Endodermal cell (in vitro differentiated cells): ENCODE measurements around the gene ZNF574. TPM values are rescaled to one million over a fixed set of nuclear protein-coding genes. Genes with fewer than 3 reads are reported as not detected.
"Not testable (repeated sequence)": the region's sequence is repeated elsewhere in the genome, so short reads cannot be mapped to it uniquely, and the experiment has no call there.

ENCODE experiments used
- DNase-seq: peaks from one replicate; pipeline ENCODE4 v3.0.0-alpha.2; 2017
- H3K27ac ChIP-seq: 2 replicates; pipeline ENCODE4 v1.5.1; 2013; ENCODE audit warnings: mild to moderate bottlenecking, low read depth, low read length, moderate library complexity
- H3K27me3 ChIP-seq: 2 replicates; pipeline ENCODE4 v1.6.1; 2013; ENCODE audit warnings: mild to moderate bottlenecking, low read length, moderate library complexity; ENCODE audit not compliant: insufficient read depth, control insufficient read depth, poor library complexity, severe bottlenecking
- H3K36me3 ChIP-seq: 2 replicates; pipeline ENCODE4 v1.7.0; 2013; ENCODE audit warnings: mild to moderate bottlenecking, low read length, moderate library complexity; ENCODE audit not compliant: control insufficient read depth, insufficient read depth
- H3K4me1 ChIP-seq: one replicate; pipeline ENCODE4 v1.7.0; 2013; ENCODE audit warnings: low read length; ENCODE audit not compliant: control insufficient read depth, insufficient read depth
- H3K4me3 ChIP-seq: 2 replicates; pipeline ENCODE4 v1.5.1; 2013; ENCODE audit warnings: mild to moderate bottlenecking, low read length, moderate library complexity
- H3K9ac ChIP-seq: 2 replicates; pipeline ENCODE4 v1.6.1; 2013; ENCODE audit warnings: mild to moderate bottlenecking, low read length, moderate library complexity; ENCODE audit not compliant: poor library complexity, severe bottlenecking; ENCODE audit errors: extremely low read depth
- H3K9me3 ChIP-seq: 2 replicates; pipeline ENCODE4 v1.6.1; 2013; ENCODE audit warnings: mild to moderate bottlenecking, low read length, moderate library complexity; ENCODE audit not compliant: control insufficient read depth
- H3K27ac Mint-ChIP-seq: 2 replicates; pipeline ENCODE4 v1.8.0; 2020; ENCODE audit warnings: mixed read lengths
- H3K27me3 Mint-ChIP-seq: 2 replicates; pipeline ENCODE4 v1.8.0; 2021; ENCODE audit warnings: mild to moderate bottlenecking, mixed read lengths; ENCODE audit not compliant: insufficient read depth
- H3K36me3 Mint-ChIP-seq: 2 replicates; pipeline ENCODE4 v1.8.0; 2020; ENCODE audit warnings: low read depth, mixed read lengths
- H3K4me1 Mint-ChIP-seq: 2 replicates; pipeline ENCODE4 v1.8.0; 2020; ENCODE audit warnings: mixed read lengths
- H3K4me3 Mint-ChIP-seq: 2 replicates; pipeline ENCODE4 v1.8.0; 2020; ENCODE audit warnings: mild to moderate bottlenecking, moderate library complexity, mixed read lengths
- H3K9me3 Mint-ChIP-seq: 2 replicates; pipeline ENCODE4 v1.8.0; 2020; ENCODE audit warnings: mild to moderate bottlenecking, mixed read lengths
- WGBS, 2 experiments: methylation state at CpG; one replicate each; pipeline versions ENCODE4 v1.1.5 to v1.1.7; 2013; ENCODE audit warnings: missing lambda C conversion rate in 2 of 2, mixed read lengths in 1 of 2; ENCODE audit not compliant: insufficient coverage in 1 of 2, insufficient read length in 1 of 2; 5-methylcytosine and 5-hydroxymethylcytosine counted together
- total RNA-seq, 2 donors: library from RNA; stranded (reverse); fragmentation: NEBNext Ultra II Directional in 1 of 2; extraction: Animal tissue kit (Norgen Biotek cat#: 25700) in 1 of 2; gene quantifications; 2 replicates in 1 of 2; 3 replicates in 1 of 2; pipeline ENCODE4 v1.2.1, GENCODE V29; 2021
- TF ChIP-seq, protein P1 (sequence below): fragments of 200-600 bp; sonication (generic); conservative IDR thresholded peaks from 2 replicates; pipeline ENCODE4 v1.5.0; 2021; ENCODE audit warnings: antibody characterized with exemption, mild to moderate bottlenecking

Gene ZNF574
- total RNA-seq, 2 donors from 2014 or later = 20.9 to 22.1 TPM

GRCh38 chr19:42097461-42097860, 21.5 kb downstream of the ZNF574 start:
- no peak overlapping the region for H3K27ac ChIP-seq
- no peaks in the 10 kb centered on the region for H3K27me3 ChIP-seq
- peaks cover 5% of the 10 kb centered on the region for H3K4me1 Mint-ChIP-seq
- no peaks in the 10 kb centered on the region for H3K4me1 ChIP-seq
- TF ChIP-seq, protein P1, sequence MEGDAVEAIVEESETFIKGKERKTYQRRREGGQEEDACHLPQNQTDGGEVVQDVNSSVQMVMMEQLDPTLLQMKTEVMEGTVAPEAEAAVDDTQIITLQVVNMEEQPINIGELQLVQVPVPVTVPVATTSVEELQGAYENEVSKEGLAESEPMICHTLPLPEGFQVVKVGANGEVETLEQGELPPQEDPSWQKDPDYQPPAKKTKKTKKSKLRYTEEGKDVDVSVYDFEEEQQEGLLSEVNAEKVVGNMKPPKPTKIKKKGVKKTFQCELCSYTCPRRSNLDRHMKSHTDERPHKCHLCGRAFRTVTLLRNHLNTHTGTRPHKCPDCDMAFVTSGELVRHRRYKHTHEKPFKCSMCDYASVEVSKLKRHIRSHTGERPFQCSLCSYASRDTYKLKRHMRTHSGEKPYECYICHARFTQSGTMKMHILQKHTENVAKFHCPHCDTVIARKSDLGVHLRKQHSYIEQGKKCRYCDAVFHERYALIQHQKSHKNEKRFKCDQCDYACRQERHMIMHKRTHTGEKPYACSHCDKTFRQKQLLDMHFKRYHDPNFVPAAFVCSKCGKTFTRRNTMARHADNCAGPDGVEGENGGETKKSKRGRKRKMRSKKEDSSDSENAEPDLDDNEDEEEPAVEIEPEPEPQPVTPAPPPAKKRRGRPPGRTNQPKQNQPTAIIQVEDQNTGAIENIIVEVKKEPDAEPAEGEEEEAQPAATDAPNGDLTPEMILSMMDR = no peak
- H3K27ac Mint-ChIP-seq = no peak overlapping the region
- no peaks in the 10 kb centered on the region for H3K36me3 Mint-ChIP-seq
- 89 to 92% methylated on average over 4 to 5 of the region's 5 CpGs for WGBS, 2 experiments
- no peaks in the 10 kb centered on the region for H3K9me3 Mint-ChIP-seq
- H3K9me3 ChIP-seq = no peaks in the 10 kb centered on the region
- DNase-seq = no peak
- no peak overlapping the region for H3K4me3 ChIP-seq
- no peak overlapping the region for H3K4me3 Mint-ChIP-seq
- H3K27me3 Mint-ChIP-seq = peaks cover 18% of the 10 kb centered on the region
- no peak overlapping the region for H3K9ac ChIP-seq
- no peaks in the 10 kb centered on the region for H3K36me3 ChIP-seq

DNA sequence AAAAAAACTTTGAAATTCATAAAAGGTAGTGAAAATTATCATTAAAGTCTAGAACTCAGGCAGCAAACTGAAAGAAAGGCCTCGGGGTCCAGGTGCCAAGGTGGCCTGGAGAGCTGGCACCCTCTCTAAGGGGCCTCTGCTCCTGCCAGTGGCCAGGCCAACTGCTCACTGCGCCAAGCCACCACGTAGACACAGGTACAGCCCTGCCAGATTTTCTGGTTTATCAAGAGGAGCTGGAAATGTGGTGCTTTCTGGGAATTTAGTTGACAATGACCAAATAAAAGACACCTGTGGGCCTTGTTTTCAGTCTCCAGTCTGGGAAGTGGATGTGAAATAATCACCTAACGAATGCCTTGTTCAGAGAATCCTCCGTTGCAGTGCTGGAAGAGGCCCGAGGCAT, 22.8 kb downstream of the ZNF574 start:
- no peaks in the 10 kb centered on the region for H3K9me3 ChIP-seq
- H3K27ac ChIP-seq = no peak overlapping the region
- H3K27me3 ChIP-seq = no peaks in the 10 kb centered on the region
- Mint-ChIP-seq H3K9me3 (no peaks in the 10 kb centered on the region), H3K4me3 (no peak overlapping the region), H3K4me1 (peaks cover 5% of the 10 kb centered on the region), H3K36me3 (no peaks in the 10 kb centered on the region), H3K27me3 (peaks cover 18% of the 10 kb centered on the region), H3K27ac (no peak overlapping the region)
- H3K36me3 ChIP-seq = no peaks in the 10 kb centered on the region
- DNase-seq = no peak
- H3K9ac ChIP-seq = no peak overlapping the region
- TF ChIP-seq, protein P1 = no peak
- H3K4me3 ChIP-seq = no peak overlapping the region
- H3K4me1 ChIP-seq = no peaks in the 10 kb centered on the region
- 88 to 90% methylated on average over 2 to 6 of the region's 6 CpGs for WGBS, 2 experiments

DNA sequence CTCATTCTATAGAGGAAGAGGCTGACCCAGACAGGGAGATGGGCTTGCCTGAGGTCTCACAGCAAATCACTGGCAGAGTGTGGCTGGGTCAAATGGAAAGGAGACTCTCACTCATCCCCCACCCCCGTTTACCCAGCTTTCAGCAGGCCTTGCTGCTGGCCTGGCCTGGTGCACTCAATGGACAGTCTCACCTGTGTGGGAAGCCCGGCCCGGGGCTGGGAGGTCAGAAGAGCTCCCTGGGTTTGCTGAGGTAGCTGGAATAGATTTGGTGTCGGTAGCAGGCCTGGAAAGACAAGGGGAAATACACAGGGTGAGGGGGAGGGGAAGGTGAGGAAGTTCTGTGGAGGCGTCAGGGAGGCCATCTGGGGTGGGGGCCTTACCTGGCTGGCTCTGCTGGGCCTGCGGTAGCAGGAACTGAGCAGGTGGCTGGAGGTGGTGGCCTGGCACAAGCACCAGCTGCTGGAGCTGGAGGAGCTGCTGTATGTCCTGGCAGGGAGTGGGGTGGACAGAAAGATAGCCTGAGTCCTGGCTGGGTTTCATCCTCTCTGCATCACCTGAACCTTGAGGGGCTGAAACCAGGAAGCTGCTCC, 23.5 kb downstream of the ZNF574 start:
- H3K36me3 ChIP-seq = no peaks in the 10 kb centered on the region
- DNase-seq = peak; percentile 65
- Mint-ChIP-seq H3K36me3 (no peaks in the 10 kb centered on the region), H3K9me3 (no peaks in the 10 kb centered on the region), H3K27me3 (peaks cover 13% of the 10 kb centered on the region), H3K27ac (no peak overlapping the region), H3K4me3 (no peak overlapping the region), H3K4me1 (peaks cover 5% of the 10 kb centered on the region)
- 72 to 76% methylated on average over 6 of the region's 6 CpGs for WGBS, 2 experiments
- no peaks in the 10 kb centered on the region for H3K4me1 ChIP-seq
- no peaks in the 10 kb centered on the region for H3K9me3 ChIP-seq
- TF ChIP-seq, protein P1 = no peak
- H3K27ac ChIP-seq = no peak overlapping the region
- no peak overlapping the region for H3K4me3 ChIP-seq
- no peaks in the 10 kb centered on the region for H3K27me3 ChIP-seq
- no peak overlapping the region for H3K9ac ChIP-seq

GRCh38 chr19:42100241-42100640, 24.3 kb downstream of the ZNF574 start:
- not testable (repeated sequence) for H3K27me3 ChIP-seq, H3K4me3 Mint-ChIP-seq, H3K27ac ChIP-seq, H3K9me3 ChIP-seq, DNase-seq, H3K9ac ChIP-seq, H3K4me3 ChIP-seq, H3K27ac Mint-ChIP-seq, H3K4me1 ChIP-seq, H3K4me1 Mint-ChIP-seq, H3K36me3 ChIP-seq, H3K9me3 Mint-ChIP-seq, H3K36me3 Mint-ChIP-seq
- WGBS, 2 experiments = 94 to 98% methylated on average over 10 of the region's 10 CpGs
- H3K27me3 Mint-ChIP-seq = peaks cover 14% of the 10 kb centered on the region
